IMR-90 (cell line): Measurements from ENCODE around the gene SUPT3H. TPM values are rescaled to one million over a fixed set of nuclear protein-coding genes. Genes with fewer than 3 reads are reported as not detected.

Experiments used
- ATAC-seq: fragments of 200-7000 bp; cut with Tn5 transposase; 2 replicates; pipeline ENCODE4 v1.9.1; 2020; ENCODE audit warnings: low read depth, mild to moderate bottlenecking, moderate library complexity
- BruUV-seq: library from RNA; stranded (reverse); fragments of 400-500 nt; replicated peaks from 2 replicates; lab custom pipeline; 2021; lab: Mats Ljungman, UMichigan
- CTCF ChIA-PET: fragments of 300-600 bp; formaldehyde crosslinking; extraction: SDS; loops from one replicate; lab custom pipeline; 2021; ENCODE audit warnings: antibody characterized with exemption; lab: Yijun Ruan, JAX
- POLR2A ChIA-PET: fragments of 300-600 bp; sonication (Branson Sonifier 250); formaldehyde crosslinking; loops from one replicate; lab custom pipeline; 2022; ENCODE audit warnings: antibody characterized with exemption; ENCODE audit not compliant: unreplicated experiment; lab: Charles Lee
- DNase-seq: peaks from one replicate; pipeline ENCODE4 v3.0.0; 2013
- H2AFZ ChIP-seq: replicated peaks from 2 replicates; pipeline ENCODE3; 2013; ENCODE audit warnings: low read length, mild to moderate bottlenecking; ENCODE audit not compliant: poor library complexity
- H2AK5ac ChIP-seq: 2 replicates; pipeline ENCODE4 v1.6.1; 2013; ENCODE audit warnings: low read depth, low read length, inconsistent platforms
- H2AK9ac ChIP-seq: replicated peaks from 2 replicates; pipeline ENCODE3; 2013; ENCODE audit warnings: mild to moderate bottlenecking, low read depth, low read length, moderate library complexity; ENCODE audit not compliant: poor library complexity
- H2BK120ac ChIP-seq: 2 replicates; pipeline ENCODE4 v1.6.1; 2013; ENCODE audit warnings: low read depth, low read length, inconsistent platforms
- H2BK15ac ChIP-seq: 3 replicates; pipeline ENCODE4 v1.6.1; 2013; ENCODE audit warnings: low read depth, low read length, inconsistent platforms
- H2BK20ac ChIP-seq: 2 replicates; pipeline ENCODE4 v1.6.1; 2013; ENCODE audit warnings: low read depth, mild to moderate bottlenecking, inconsistent platforms, low read length, moderate library complexity
- H2BK5ac ChIP-seq: 2 replicates; pipeline ENCODE4 v1.6.1; 2013; ENCODE audit warnings: mild to moderate bottlenecking, low read depth, low read length, inconsistent platforms; ENCODE audit not compliant: poor library complexity, severe bottlenecking
- H3K14ac ChIP-seq: replicated peaks from 2 replicates; pipeline ENCODE4 v1.6.1; 2013; ENCODE audit warnings: low read depth, low read length, inconsistent platforms
- H3K18ac ChIP-seq: 2 replicates; pipeline ENCODE4 v1.6.1; 2013; ENCODE audit warnings: low read depth, low read length, control low read depth
- H3K23ac ChIP-seq: 2 replicates; pipeline ENCODE4 v1.6.1; 2013; ENCODE audit warnings: low read depth, low read length, inconsistent platforms
- H3K27ac ChIP-seq: 2 replicates; pipeline ENCODE4 v1.5.1; 2013; ENCODE audit warnings: mild to moderate bottlenecking, control low read depth, low read length; ENCODE audit not compliant: insufficient read depth
- H3K27me3 ChIP-seq: 2 replicates; pipeline ENCODE4 v1.6.1; 2013; ENCODE audit warnings: low read length; ENCODE audit not compliant: control insufficient read depth, insufficient read depth
- H3K36me3 ChIP-seq: 2 replicates; pipeline ENCODE4 v1.6.1; 2013; ENCODE audit warnings: low read length, mixed read lengths; ENCODE audit not compliant: control insufficient read depth, insufficient read depth
- H3K4ac ChIP-seq: 2 replicates; pipeline ENCODE4 v1.6.1; 2013; ENCODE audit warnings: low read depth, low read length, inconsistent platforms
- H3K4me1 ChIP-seq: 2 replicates; pipeline ENCODE4 v1.6.1; 2013; ENCODE audit warnings: low read length, mixed read lengths; ENCODE audit not compliant: control insufficient read depth, insufficient read depth
- H3K4me2 ChIP-seq: 2 replicates; pipeline ENCODE4 v1.6.1; 2013; ENCODE audit warnings: low read depth, mild to moderate bottlenecking, control low read depth, low read length, moderate library complexity
- H3K4me3 ChIP-seq: 2 replicates; pipeline ENCODE4 v1.5.1; 2013; ENCODE audit warnings: low read depth, mild to moderate bottlenecking, control low read depth, low read length, moderate library complexity; ENCODE audit not compliant: insufficient read depth
- H3K56ac ChIP-seq: 2 replicates; pipeline ENCODE4 v1.6.1; 2013; ENCODE audit warnings: low read length, inconsistent platforms; ENCODE audit not compliant: insufficient read depth; ENCODE audit errors: extremely low read depth
- H3K79me1 ChIP-seq, 2 experiments: 2 replicates each; pipeline ENCODE4 v1.6.1; 2013; ENCODE audit warnings: low read length in 2 of 2, inconsistent platforms in 1 of 2, low read depth in 1 of 2
- H3K9ac ChIP-seq: 2 replicates; pipeline ENCODE4 v1.6.1; 2013; ENCODE audit warnings: low read depth, low read length, control low read depth
- H3K9me1 ChIP-seq: 2 replicates; pipeline ENCODE4 v1.6.1; 2013; ENCODE audit warnings: low read length, inconsistent platforms; ENCODE audit not compliant: insufficient read depth
- H3K9me3 ChIP-seq: 2 replicates; pipeline ENCODE4 v1.6.1; 2013; ENCODE audit warnings: low read length; ENCODE audit not compliant: control insufficient read depth, insufficient read depth
- H4K20me1 ChIP-seq: 2 replicates; pipeline ENCODE4 v1.6.1; 2013; ENCODE audit warnings: low read length, inconsistent platforms; ENCODE audit not compliant: insufficient read depth
- H4K5ac ChIP-seq: 2 replicates; pipeline ENCODE4 v1.6.1; 2013; ENCODE audit warnings: mild to moderate bottlenecking, low read depth, low read length, control low read depth
- H4K8ac ChIP-seq, 2 experiments: 2 replicates each; pipeline ENCODE4 v1.6.1; 2013; ENCODE audit warnings: low read depth in 2 of 2, low read length in 2 of 2, control low read depth in 1 of 2, inconsistent platforms in 1 of 2
- H4K91ac ChIP-seq: 2 replicates; pipeline ENCODE4 v1.6.1; 2013; ENCODE audit warnings: low read depth, low read length, inconsistent platforms; ENCODE audit not compliant: insufficient read depth
- BHLHE40 ChIP-seq: fragments of 150-350 bp; IDR thresholded peaks from 2 replicates; pipeline ENCODE4 v1.6.1; 2016; ENCODE audit warnings: mild to moderate bottlenecking, low read depth, low read length
- CEBPB ChIP-seq: IDR thresholded peaks from 2 replicates; pipeline ENCODE4 v1.6.1; 2012; ENCODE audit warnings: low read depth, low read length, improper control_type of control experiment
- CHD1 ChIP-seq: IDR thresholded peaks from 2 replicates; pipeline ENCODE4 v1.6.1; 2012; ENCODE audit warnings: low read depth, low read length, improper control_type of control experiment
- ELK1 ChIP-seq: fragments of 150-350 bp; IDR thresholded peaks from 2 replicates; pipeline ENCODE4 v1.6.1; 2016; ENCODE audit warnings: low read depth, mild to moderate bottlenecking, low read length, moderate library complexity, borderline replicate concordance
- FOS ChIP-seq: fragments of 150-350 bp; IDR thresholded peaks from 2 replicates; pipeline ENCODE4 v1.6.1; 2016; ENCODE audit warnings: low read depth, low read length
- MAFK ChIP-seq: IDR thresholded peaks from 2 replicates; pipeline ENCODE4 v1.6.1; 2012; ENCODE audit warnings: low read depth, low read length, improper control_type of control experiment
- MAZ ChIP-seq: IDR thresholded peaks from 2 replicates; pipeline ENCODE4 v1.6.1; 2012; ENCODE audit warnings: low read depth, mild to moderate bottlenecking, low read length, improper control_type of control experiment, moderate library complexity, borderline replicate concordance
- MXI1 ChIP-seq: IDR thresholded peaks from 2 replicates; pipeline ENCODE4 v1.6.1; 2012; ENCODE audit warnings: low read depth, mild to moderate bottlenecking, low read length, moderate library complexity, borderline replicate concordance
- NFE2L2 ChIP-seq: fragments of 150-350 bp; IDR thresholded peaks from 2 replicates; pipeline ENCODE4 v1.6.1; 2016; ENCODE audit warnings: low read depth, mild to moderate bottlenecking, low read length
- RAD21 ChIP-seq: IDR thresholded peaks from 2 replicates; pipeline ENCODE4 v1.6.1; 2012; ENCODE audit warnings: low read length, improper control_type of control experiment
- RCOR1 ChIP-seq: IDR thresholded peaks from 2 replicates; pipeline ENCODE4 v1.6.1; 2012; ENCODE audit warnings: mild to moderate bottlenecking, low read length, improper control_type of control experiment; ENCODE audit not compliant: insufficient replicate concordance
- RFX5 ChIP-seq: IDR thresholded peaks from 2 replicates; pipeline ENCODE4 v1.8.0; 2012; ENCODE audit warnings: low read depth, mild to moderate bottlenecking, low read length, moderate library complexity
- SMC3 ChIP-seq: fragments of 150-350 bp; IDR thresholded peaks from 2 replicates; pipeline ENCODE4 v1.6.1; 2016; ENCODE audit warnings: low read depth, mild to moderate bottlenecking, antibody characterized with exemption, low read length, moderate library complexity
- USF2 ChIP-seq: fragments of 150-350 bp; IDR thresholded peaks from 2 replicates; pipeline ENCODE4 v1.6.1; 2017; ENCODE audit warnings: mild to moderate bottlenecking, antibody characterized with exemption, low read length, low read depth
- WGBS, 2 experiments: methylation state at CpG; one replicate each; pipeline versions ENCODE4 v1.1.5 to v1.1.7; 2013; ENCODE audit warnings: missing lambda C conversion rate in 2 of 2; ENCODE audit not compliant: insufficient read length in 1 of 2; ENCODE audit errors: extremely low coverage in 2 of 2; 5-methylcytosine and 5-hydroxymethylcytosine counted together
- dilution Hi-C: fragments of 300-500 bp; cut with HindIII; formaldehyde crosslinking; loops from one replicate; pipeline ENCODE4 v1.14.3; 2018; ENCODE audit warnings: low sequenced_read_pairs; ENCODE audit not compliant: unreplicated experiment
- in situ Hi-C: fragments of 300-500 bp; cut with MboI; formaldehyde crosslinking; loops from 3 replicates; pipeline ENCODE4 v1.14.3; 2019; ENCODE audit warnings: low sequenced_read_pairs, inconsistent platforms, mixed read lengths
- intact Hi-C: fragments of 100-400 bp; cut with micrococcal nuclease; formaldehyde crosslinking; loops from 2 replicates; pipeline ENCODE4 v1.10.0; 2022
- polyA plus RNA-seq, 3 experiments: library from polyadenylated mRNA; depleted of rRNA; stranded (reverse); fragments of >200 nt; gene quantifications; 2 replicates each; pipeline ENCODE4 v1.2.3, GENCODE V29; 2012; ENCODE audit warnings: low replicate concordance in 1 of 3
- total RNA-seq: library from RNA; depleted of rRNA; stranded (reverse); fragments of >200 nt; gene quantifications from 2 replicates; pipeline ENCODE4 v1.2.3, GENCODE V29; 2012

Gene SUPT3H
- total and polyA plus RNA-seq, 2 of the 4 experiments (the other 2 are of a cell fraction), result 4.5 to 5.0 TPM

- no peak overlapping the region for H3K4ac ChIP-seq
- H3K18ac ChIP-seq, result no peak overlapping the region
- intact Hi-C loops, result no loop called here
- H2BK5ac ChIP-seq, result no peak overlapping the region
- POLR2A ChIA-PET, result no interaction called here
- in situ Hi-C loops, result no loop called here
- CTCF ChIA-PET, result no interaction called here
- H2AK9ac ChIP-seq, result no peak overlapping the region
- H3K14ac ChIP-seq, result no peak overlapping the region
- H3K4me1 ChIP-seq, result no peaks in the 10 kb centered on the region
- no peaks in the 10 kb centered on the region for H4K20me1 ChIP-seq
- H2AK5ac ChIP-seq, result no peak overlapping the region
- H3K23ac ChIP-seq, result no peak overlapping the region
- H2BK120ac ChIP-seq, result no peak overlapping the region
- no peak overlapping the region for H3K4me2 ChIP-seq
- dilution Hi-C loops, result no loop called here
- no peak overlapping the region for H3K9ac ChIP-seq
- no peak overlapping the region for H4K8ac ChIP-seq
- DNase-seq (no peak), ATAC-seq (no peak)
- H2BK15ac ChIP-seq, result no peak overlapping the region
- H2AFZ ChIP-seq, result no peak overlapping the region
- H3K79me1 ChIP-seq, result no peaks in the 10 kb centered on the region
- H3K9me1 ChIP-seq, result no peaks in the 10 kb centered on the region
- H4K5ac ChIP-seq, result no peak overlapping the region
- no peak overlapping the region for H3K27ac ChIP-seq
- no peaks in the 10 kb centered on the region for H3K36me3 ChIP-seq
- H3K4me3 ChIP-seq, result no peak overlapping the region
- no CpG with 5 or more reads among the region's 4 CpGs for WGBS, 2 experiments
- H4K91ac ChIP-seq, result no peak overlapping the region
- H3K56ac ChIP-seq, result no peak overlapping the region
- TF ChIP-seq RCOR1, result no peak
- TF ChIP-seq MXI1, result no peak
- TF ChIP-seq RAD21, result no peak
- TF ChIP-seq USF2, result no peak
- TF ChIP-seq MAZ, result no peak
- no peak for TF ChIP-seq NFE2L2
- no peak for TF ChIP-seq CHD1
- no peak for TF ChIP-seq BHLHE40
- TF ChIP-seq CEBPB, result no peak
- TF ChIP-seq SMC3, result no peak
- TF ChIP-seq MAFK, result no peak
- no peak for TF ChIP-seq FOS
- no peak for TF ChIP-seq RFX5
- no peak for TF ChIP-seq ELK1
- H3K27me3 ChIP-seq, result no peaks in the 10 kb centered on the region
- no TSS peak for BruUV-seq
- H2BK20ac ChIP-seq, result no peak overlapping the region
- no peaks in the 10 kb centered on the region for H3K9me3 ChIP-seq
Observed at GRCh38 chr6:45003387-45003786, 374.3 kb downstream of the SUPT3H start.
